HEK293T (cell line): ENCODE data around the gene BAHCC1.

Experiments
- CTCF ChIA-PET: fragments of 350-600 bp; formaldehyde crosslinking; extraction: SDS; loops from one replicate; lab custom pipeline; 2021; ENCODE audit warnings: antibody characterized with exemption, inconsistent platforms; lab: Yijun Ruan, JAX
- POLR2A ChIA-PET: fragments of 350-600 bp; formaldehyde crosslinking; extraction: SDS; loops from one replicate; lab custom pipeline; 2020; ENCODE audit warnings: antibody characterized with exemption, inconsistent platforms; lab: Yijun Ruan, JAX
- DNase-seq: peaks from one replicate; pipeline ENCODE4 v3.0.0; 2012; ENCODE audit warnings: mixed read lengths; ENCODE audit errors: extremely low spot score
- ARNT ChIP-seq: fragments of 450-650 bp; IDR thresholded peaks from 2 replicates; pipeline ENCODE4 v1.6.1; 2017; ENCODE audit warnings: mild to moderate bottlenecking
- BHLHE40 ChIP-seq: fragments of 450-650 bp; IDR thresholded peaks from 2 replicates; pipeline ENCODE4 v1.6.1; 2016; ENCODE audit warnings: mild to moderate bottlenecking, moderate library complexity, borderline replicate concordance
- CTBP1 ChIP-seq: fragments of 450-650 bp; IDR thresholded peaks from 2 replicates; pipeline ENCODE4 v1.6.1; 2016; ENCODE audit warnings: borderline replicate concordance
- ELF4 ChIP-seq: fragments of 450-650 bp; IDR thresholded peaks from 2 replicates; pipeline ENCODE4 v1.6.1; 2017; ENCODE audit warnings: antibody characterized with exemption
- FOXA1 ChIP-seq: fragments of 450-650 bp; IDR thresholded peaks from 2 replicates; pipeline ENCODE4 v1.6.1; 2016; ENCODE audit warnings: mild to moderate bottlenecking
- FOXK2 ChIP-seq: fragments of 450-650 bp; IDR thresholded peaks from 2 replicates; pipeline ENCODE4 v1.6.1; 2016; ENCODE audit warnings: mild to moderate bottlenecking
- FOXM1 ChIP-seq: fragments of 450-650 bp; IDR thresholded peaks from 2 replicates; pipeline ENCODE4 v1.6.1; 2017; ENCODE audit warnings: mild to moderate bottlenecking, borderline replicate concordance
- HDGF ChIP-seq: fragments of 450-650 bp; IDR thresholded peaks from 2 replicates; pipeline ENCODE4 v1.6.1; 2017; ENCODE audit warnings: antibody characterized with exemption, borderline replicate concordance
- L3MBTL2 ChIP-seq: fragments of 450-650 bp; conservative IDR thresholded peaks from 2 replicates; pipeline ENCODE4 v1.6.1; 2016; ENCODE audit warnings: mild to moderate bottlenecking
- LEF1 ChIP-seq: fragments of 450-650 bp; IDR thresholded peaks from 2 replicates; pipeline ENCODE4 v1.6.1; 2017; ENCODE audit warnings: mild to moderate bottlenecking, borderline replicate concordance
- NFRKB ChIP-seq: fragments of 450-650 bp; IDR thresholded peaks from 2 replicates; pipeline ENCODE4 v1.6.1; 2016; ENCODE audit warnings: mild to moderate bottlenecking, moderate library complexity
- SP1 ChIP-seq: fragments of 450-650 bp; IDR thresholded peaks from 2 replicates; pipeline ENCODE4 v1.6.1; 2017
- SUZ12 ChIP-seq: fragments of 450-650 bp; IDR thresholded peaks from 2 replicates; pipeline ENCODE4 v1.6.1; 2016; ENCODE audit warnings: mild to moderate bottlenecking
- TARDBP ChIP-seq: fragments of 450-650 bp; IDR thresholded peaks from 2 replicates; pipeline ENCODE4 v1.6.1; 2016
- ZNF384 ChIP-seq: fragments of 450-650 bp; IDR thresholded peaks from 2 replicates; pipeline ENCODE4 v1.6.1; 2016
- TF ChIP-seq, protein P1 (sequence below): fragments of 450-650 bp; IDR thresholded peaks from 2 replicates; pipeline ENCODE4 v1.6.1; 2016

The BAHCC1 gene

DNA sequence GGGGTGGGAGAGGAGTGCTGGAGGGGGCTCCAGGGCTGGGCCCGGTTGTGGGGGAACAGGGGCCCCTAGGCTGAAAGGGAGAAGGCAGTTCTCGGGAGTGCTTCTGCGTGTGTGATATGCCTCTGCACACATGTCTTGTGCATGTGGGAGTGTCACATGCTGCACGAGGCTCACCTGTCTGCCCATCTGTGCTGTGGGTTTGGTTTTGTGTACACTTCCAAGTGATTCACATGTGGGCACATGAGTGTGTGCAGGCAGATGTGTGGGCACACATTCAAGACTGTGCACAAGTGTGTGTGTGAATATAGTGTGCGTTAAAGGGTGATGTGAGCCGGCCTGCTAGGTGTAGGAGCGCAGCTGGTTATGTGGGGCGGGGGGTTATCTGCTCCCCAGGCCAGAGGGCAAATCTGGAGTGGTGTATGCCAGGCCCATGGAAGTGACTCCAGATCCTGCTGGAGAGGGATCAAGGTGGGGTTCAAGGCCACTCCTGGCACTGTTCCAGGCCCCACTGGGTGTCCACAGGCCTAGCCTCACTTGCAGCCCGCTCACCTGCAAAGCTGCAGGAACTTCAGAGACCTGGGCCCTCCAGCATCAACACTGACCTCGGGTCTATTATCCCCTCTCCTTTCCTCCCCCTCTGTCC is 3.8 kb upstream of the BAHCC1 start:
- CTCF ChIA-PET = interaction anchor here (1.2 to 1.9 kb wide), 3 partner anchors 11 to 48 kb away, joined by 3 to 6 read pairs (median 3); no protein-coding TSS in a partner anchor
- POLR2A ChIA-PET = interaction anchor here (0.8 to 1.8 kb wide), 4 partner anchors 13 to 100 kb away, joined by 3 to 5 read pairs (median 4); no protein-coding TSS in a partner anchor
- DNase-seq = no peak

DNA sequence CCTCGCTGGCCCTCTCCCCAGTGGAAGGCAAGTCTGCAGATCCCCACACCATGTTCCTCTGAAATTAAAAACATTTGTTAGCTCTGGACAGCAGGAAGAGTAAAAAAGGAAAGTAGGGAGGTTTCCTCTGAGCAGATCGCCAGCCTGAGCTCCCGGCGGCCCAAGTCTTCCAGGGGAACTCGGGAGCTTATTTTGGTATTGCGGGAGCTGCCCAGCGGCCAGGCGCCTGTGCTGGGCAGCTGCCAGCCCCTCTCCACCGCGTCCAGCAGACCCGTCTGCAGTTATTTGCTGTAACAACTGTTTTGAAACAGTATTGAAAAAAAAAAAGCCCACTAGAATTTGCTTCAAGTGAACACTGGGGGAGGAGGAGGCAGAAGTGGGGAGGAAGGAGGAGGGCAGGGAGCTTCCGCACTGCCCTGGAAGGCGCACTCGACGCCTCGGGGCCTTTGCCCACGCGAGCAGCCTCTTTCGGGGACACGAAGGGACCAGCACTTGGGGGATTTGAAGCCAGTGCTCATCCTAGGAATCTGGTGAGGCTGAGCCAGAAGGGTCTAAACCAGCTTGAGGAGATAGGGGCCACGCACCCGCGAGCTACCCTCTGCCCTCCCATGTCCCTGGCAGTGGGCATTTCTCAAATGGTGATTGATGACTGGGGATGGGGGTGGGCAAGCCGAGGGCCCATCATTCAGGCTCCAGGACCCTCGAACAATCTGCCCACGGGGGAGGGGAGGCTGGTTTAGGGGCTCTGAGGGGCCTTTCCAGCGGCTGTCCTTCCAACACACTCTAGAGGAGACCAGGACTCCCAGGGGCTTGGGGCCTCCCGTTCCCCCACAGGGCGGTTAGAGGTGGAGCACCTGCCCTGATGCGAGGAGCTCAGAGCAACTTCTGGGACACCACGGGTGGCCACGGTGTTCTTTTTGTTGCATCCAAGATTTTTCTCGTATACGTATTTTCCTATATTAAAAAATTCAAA is 3.0 kb upstream of the BAHCC1 start:
- TF ChIP-seq SUZ12 (no peak), HDGF (0 out of 2 replicates have a peak, but pooled peaks have one; percentile 32)
- DNase-seq = no peak
- POLR2A ChIA-PET = interaction anchor here (1.0 to 1.8 kb wide), 8 partner anchors 12 to 164 kb away, joined by 3 to 5 read pairs (median 4); no protein-coding TSS in a partner anchor
- CTCF ChIA-PET = interaction anchor here (1.2 to 1.9 kb wide), 3 partner anchors 10 to 47 kb away, joined by 3 to 6 read pairs (median 3); no protein-coding TSS in a partner anchor

More for the DNA sequence above, 3.8 kb upstream of the BAHCC1 start:
- TF ChIP-seq BHLHE40 (no peak), NFRKB (no peak), SUZ12 (no peak)

DNA sequence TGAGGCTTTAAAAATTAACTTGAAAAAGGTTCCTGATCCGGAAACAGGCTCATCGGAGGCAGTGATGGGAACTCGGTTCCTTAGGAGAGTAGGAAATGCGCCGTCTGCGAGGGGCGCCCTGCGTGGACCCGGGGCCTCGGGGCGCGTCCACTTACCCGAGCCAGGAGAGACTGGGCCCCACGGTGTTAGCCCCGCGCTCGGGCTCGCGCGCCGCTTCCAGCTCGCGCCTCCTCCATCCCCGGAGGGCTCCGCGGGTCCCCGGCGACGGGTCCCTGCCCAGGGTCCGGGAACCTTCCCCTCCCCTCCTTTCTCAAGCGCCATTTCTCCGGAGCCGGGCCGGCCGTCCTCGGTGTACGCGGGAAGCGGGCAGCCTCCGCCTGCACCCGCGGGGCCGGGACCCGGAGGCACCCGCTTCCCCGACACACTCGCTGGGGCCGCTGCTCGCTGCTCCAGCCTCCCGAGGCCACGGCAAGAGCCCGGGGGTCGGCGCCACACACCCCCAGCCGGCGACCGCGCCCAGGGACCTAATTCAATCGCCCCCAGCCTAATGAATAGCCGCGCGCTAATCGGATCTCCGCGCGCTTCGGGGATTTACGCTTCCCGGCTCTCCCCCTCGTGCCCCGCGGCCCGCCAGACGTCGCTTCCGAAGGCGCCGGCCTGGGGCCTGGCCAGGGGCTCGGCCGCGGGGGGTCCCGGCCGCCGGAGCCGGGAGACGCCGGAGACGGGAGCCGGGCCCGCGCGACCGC is 2.2 kb upstream of the BAHCC1 start:
- ChIA-PET CTCF (interaction anchor here (1.1 to 1.9 kb wide), 3 partner anchors 9 to 91 kb away, joined by 3 to 6 read pairs (median 3); no protein-coding TSS in a partner anchor), POLR2A (interaction anchor here (0.6 to 1.8 kb wide), 8 partner anchors 11 to 163 kb away, joined by 3 to 5 read pairs (median 4); no protein-coding TSS in a partner anchor)
- TF ChIP-seq, protein P1, sequence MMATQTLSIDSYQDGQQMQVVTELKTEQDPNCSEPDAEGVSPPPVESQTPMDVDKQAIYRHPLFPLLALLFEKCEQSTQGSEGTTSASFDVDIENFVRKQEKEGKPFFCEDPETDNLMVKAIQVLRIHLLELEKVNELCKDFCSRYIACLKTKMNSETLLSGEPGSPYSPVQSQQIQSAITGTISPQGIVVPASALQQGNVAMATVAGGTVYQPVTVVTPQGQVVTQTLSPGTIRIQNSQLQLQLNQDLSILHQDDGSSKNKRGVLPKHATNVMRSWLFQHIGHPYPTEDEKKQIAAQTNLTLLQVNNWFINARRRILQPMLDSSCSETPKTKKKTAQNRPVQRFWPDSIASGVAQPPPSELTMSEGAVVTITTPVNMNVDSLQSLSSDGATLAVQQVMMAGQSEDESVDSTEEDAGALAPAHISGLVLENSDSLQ = no peak
- TF ChIP-seq TARDBP = no peak
- no peak for DNase-seq

DNA sequence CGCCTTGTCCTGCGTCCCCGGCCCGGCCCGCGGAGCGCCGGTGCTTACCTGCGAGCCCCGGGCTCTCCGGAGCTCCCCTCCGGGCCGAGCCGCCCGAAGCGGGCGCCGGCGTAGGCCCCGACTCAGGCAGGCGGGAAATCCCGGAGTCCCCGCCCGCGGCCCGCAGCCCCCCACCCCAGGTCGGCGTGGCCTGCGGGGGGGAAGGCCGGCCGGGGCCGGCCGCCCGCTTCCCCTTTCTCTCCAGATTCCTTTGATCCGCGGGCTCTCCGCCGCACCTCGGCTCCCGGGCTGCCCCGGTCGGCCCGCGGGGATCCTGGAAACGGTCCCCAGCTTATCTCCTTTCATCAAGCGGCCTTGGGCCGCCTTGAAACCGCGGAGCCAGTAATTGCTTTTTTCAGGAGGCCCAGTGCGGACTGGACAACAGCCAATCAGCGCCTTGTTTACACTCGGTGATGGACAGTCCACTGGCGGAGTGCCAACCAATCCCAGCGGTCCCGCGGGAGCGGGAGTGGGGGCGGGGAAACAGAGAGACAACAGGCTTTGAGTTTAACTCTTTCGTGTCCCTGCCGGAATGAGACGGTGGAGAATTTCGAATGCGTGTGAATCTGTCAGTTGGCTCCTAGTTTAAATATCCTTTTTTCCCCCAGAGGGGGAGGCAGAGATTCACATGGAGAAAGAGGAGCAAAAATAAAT is 1.4 kb upstream of the BAHCC1 start:
- TF ChIP-seq NFRKB = no peak
- no peak for TF ChIP-seq FOXA1
- no peak; the same call in none of the 2 replicates for TF ChIP-seq FOXK2
- no peak for TF ChIP-seq L3MBTL2
- TF ChIP-seq ZNF384 = no peak
- TF ChIP-seq LEF1 = peak; percentile 99
- TF ChIP-seq SUZ12 = no peak
- no peak for TF ChIP-seq ELF4
- TF ChIP-seq ARNT = no peak; the same call in 1 of the 2 replicates
- TF ChIP-seq FOXM1 = peak; percentile 90
- no peak for TF ChIP-seq BHLHE40
- TF ChIP-seq, protein P1 = peak; percentile 99
- no peak for TF ChIP-seq HDGF
- TF ChIP-seq CTBP1 = peak; percentile 31; the same call in 1 of the 2 replicates
- TF ChIP-seq TARDBP = no peak
- no peak for TF ChIP-seq SP1
- DNase-seq = peak; percentile 92
- CTCF ChIA-PET = interaction anchor here (1.1 to 1.5 kb wide), 4 partner anchors 47 to 102 kb away, joined by 3 to 7 read pairs (median 5); no protein-coding TSS in a partner anchor
- POLR2A ChIA-PET = interaction anchor here (0.6 to 1.8 kb wide), 4 partner anchors 91 to 120 kb away, joined by 3 to 18 read pairs (median 4); partner anchors contain the start of gene SLC38A10

DNA sequence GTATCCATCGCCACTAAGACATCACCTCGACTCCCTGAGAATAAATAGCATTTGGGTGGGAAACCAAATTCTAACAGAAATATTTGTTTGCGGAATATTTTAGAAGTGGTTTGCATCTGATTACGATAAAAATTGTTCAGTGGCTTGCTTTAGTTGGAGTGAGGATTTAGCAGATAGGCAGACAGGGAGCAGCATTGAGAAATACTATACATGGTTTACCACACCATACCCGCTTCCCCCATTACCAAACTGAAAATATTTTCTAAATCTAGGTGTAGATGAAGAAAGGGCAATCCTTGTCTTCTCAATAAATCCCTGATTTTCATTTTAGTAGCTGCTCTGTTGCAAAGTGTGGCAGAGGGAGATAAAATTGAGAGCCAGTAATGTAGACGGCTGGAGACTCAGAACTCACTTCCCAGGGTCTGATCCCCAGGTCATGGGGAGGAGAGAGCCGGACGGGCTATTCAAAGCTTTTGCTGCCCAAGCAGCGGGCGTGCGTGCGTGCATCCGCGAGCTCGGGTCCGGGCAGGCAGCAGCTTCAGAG is 808 bp upstream of the BAHCC1 start:
- no peak for DNase-seq
- POLR2A ChIA-PET = interaction anchor here (0.8 to 1.8 kb wide), 17 partner anchors 9 to 242 kb away, joined by 3 to 18 read pairs (median 4); partner anchors contain the start of genes ACTG1 and SLC38A10
- CTCF ChIA-PET = interaction anchor here (0.9 to 1.5 kb wide), 5 partner anchors 10 to 103 kb away, joined by 3 to 7 read pairs (median 6); no protein-coding TSS in a partner anchor
- TF ChIP-seq L3MBTL2 (no peak), FOXK2 (no peak), ARNT (no peak), SP1 (no peak), ZNF384 (no peak), TARDBP (no peak), ELF4 (no peak), LEF1 (no peak), FOXM1 (no peak), BHLHE40 (no peak), FOXA1 (no peak)
- TF ChIP-seq, protein P1 = no peak
